GM19035 (cell line): Measurements from ENCODE around the gene PGAP6.
"Not testable (repeated sequence)": the region's sequence is repeated elsewhere in the genome, so short reads cannot be mapped to it uniquely, and the experiment has no call there.

Experiments used
- ATAC-seq: cut with Tn5 transposase; IDR thresholded peaks from one replicate; pipeline ENCODE4 v1.9.1; 2021; ENCODE audit not compliant: unreplicated experiment

PGAP6 gene

DNA sequence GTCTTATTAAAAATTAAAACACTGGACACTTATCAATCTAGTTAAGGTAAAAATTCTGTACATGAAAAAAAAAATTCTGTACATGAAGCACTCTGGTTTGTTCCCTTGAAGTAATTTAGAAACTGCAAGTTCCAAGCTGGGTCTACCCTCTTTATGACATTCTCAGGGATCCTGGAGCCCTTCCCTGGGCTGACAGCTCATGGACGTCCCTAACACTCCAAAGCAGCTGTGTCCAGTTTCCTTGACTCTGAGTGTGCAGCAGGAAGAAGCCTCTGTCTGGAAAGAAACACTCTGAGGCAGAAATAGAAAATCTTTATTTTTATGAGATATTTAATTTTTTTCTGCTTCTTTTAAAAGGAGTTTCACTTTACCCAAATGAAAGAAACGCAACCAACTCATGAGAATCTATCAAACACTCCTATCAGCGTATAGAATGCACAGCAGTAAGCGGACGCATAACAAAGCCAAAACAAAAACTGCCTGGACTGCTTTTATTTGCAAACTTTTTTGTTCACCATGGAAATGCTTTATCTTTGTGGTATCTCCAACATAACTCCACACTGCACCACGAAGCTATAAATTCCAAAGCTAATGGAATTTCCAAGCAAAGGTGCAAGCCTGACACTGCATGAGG is 50.5 kb downstream of the PGAP6 start:
- not testable (repeated sequence) for ATAC-seq

- ATAC-seq, result no peak
Observed at GRCh38 chr16:330741-331140, 51.0 kb downstream of the PGAP6 start.

- no peak for ATAC-seq
Observed at GRCh38 chr16:325375-326145, 56.2 kb downstream of the PGAP6 start.

GRCh38 chr16:324451-325334 is 57.1 kb downstream of the PGAP6 start:
- ATAC-seq, result no peak

GRCh38 chr16:324201-324450 is 57.7 kb downstream of the PGAP6 start:
- no peak for ATAC-seq

GRCh38 chr16:322476-323143 is 59.2 kb downstream of the PGAP6 start:
- no peak for ATAC-seq

GRCh38 chr16:321532-321931 is 60.2 kb downstream of the PGAP6 start:
- ATAC-seq, result no peak
